OCI-LY1 (cell line): ENCODE results near the gene ME1.
"Not testable (repeated sequence)": the region's sequence is repeated elsewhere in the genome, so short reads cannot be mapped to it uniquely, and the experiment has no call there.

Experiments used
- H2AFZ ChIP-seq: fragments of 200-600 bp; sonication (generic), shearing (Covaris generic); 2 replicates; pipeline ENCODE4 v1.6.0; 2014; ENCODE audit warnings: antibody characterized with exemption, mild to moderate bottlenecking, low read length
- H3F3A ChIP-seq: fragments of 200-600 bp; sonication (generic), shearing (Covaris generic); 2 replicates; pipeline ENCODE4 v1.6.0; 2014; ENCODE audit warnings: mild to moderate bottlenecking, antibody characterized with exemption, low read length, moderate library complexity; ENCODE audit not compliant: insufficient read depth
- H3K27ac ChIP-seq: fragments of 200-600 bp; sonication (generic); 2 replicates; pipeline ENCODE4 v1.5.1; 2014; ENCODE audit warnings: low read length, mixed run types, mild to moderate bottlenecking, low read depth; ENCODE audit not compliant: poor library complexity, severe bottlenecking
- H3K27me3 ChIP-seq: fragments of 200-600 bp; sonication (generic); 2 replicates; pipeline ENCODE4 v1.6.0; 2014; ENCODE audit warnings: antibody characterized with exemption, mild to moderate bottlenecking, low read length, moderate library complexity; ENCODE audit not compliant: insufficient read depth
- H3K36me3 ChIP-seq: fragments of 200-600 bp; sonication (generic); 2 replicates; pipeline ENCODE4 v1.6.1; 2014; ENCODE audit warnings: mild to moderate bottlenecking, antibody characterized with exemption, low read length, moderate library complexity, mixed read lengths; ENCODE audit not compliant: insufficient read depth
- H3K4me1 ChIP-seq: fragments of 200-600 bp; sonication (generic); 2 replicates; pipeline ENCODE4 v1.5.1; 2014; ENCODE audit warnings: mild to moderate bottlenecking, low read length, moderate library complexity; ENCODE audit not compliant: insufficient read depth, severe bottlenecking
- H3K4me2 ChIP-seq: fragments of 200-600 bp; sonication (generic), shearing (Covaris generic); 2 replicates; pipeline ENCODE4 v1.6.1; 2014; ENCODE audit warnings: low read length
- H3K4me3 ChIP-seq: fragments of 200-600 bp; sonication (generic); 2 replicates; pipeline ENCODE4 v1.5.1; 2014; ENCODE audit warnings: low read length, low read depth, mild to moderate bottlenecking, mixed read lengths; ENCODE audit not compliant: poor library complexity, severe bottlenecking
- H3K79me2 ChIP-seq: fragments of 200-600 bp; shearing (Covaris generic); 2 replicates; pipeline ENCODE4 v1.6.1; 2016; ENCODE audit warnings: mixed run types, low read length, mixed read lengths; ENCODE audit not compliant: insufficient read depth
- H3K9ac ChIP-seq: fragments of 200-600 bp; sonication (generic), shearing (Covaris generic); 2 replicates; pipeline ENCODE4 v1.6.1; 2014; ENCODE audit warnings: mild to moderate bottlenecking, low read length, mixed read lengths
- H3K9me2 ChIP-seq: fragments of 200-600 bp; sonication (generic), shearing (Covaris generic); 2 replicates; pipeline ENCODE4 v1.6.1; 2014; ENCODE audit warnings: low read depth, mild to moderate bottlenecking, low read length, mixed read lengths
- H3K9me3 ChIP-seq: fragments of 200-600 bp; shearing (Covaris generic); 2 replicates; pipeline ENCODE4 v1.6.1; 2014; ENCODE audit warnings: low read length, mixed read lengths
- H4K20me1 ChIP-seq: fragments of 200-600 bp; sonication (generic), shearing (Covaris generic); 2 replicates; pipeline ENCODE4 v1.6.0; 2016; ENCODE audit warnings: mild to moderate bottlenecking, low read length; ENCODE audit not compliant: insufficient read depth
- CTCF ChIP-seq: fragments of 200-600 bp; sonication (generic), shearing (Covaris generic); IDR thresholded peaks from 2 replicates; pipeline ENCODE4 v1.5.1; 2017; ENCODE audit warnings: mild to moderate bottlenecking, antibody characterized with exemption, low read length, moderate library complexity, mixed read lengths
- EZH2 ChIP-seq: fragments of 200-600 bp; sonication (generic), shearing (Covaris generic); IDR thresholded peaks from 2 replicates; pipeline ENCODE4 v1.8.0; 2017; ENCODE audit warnings: borderline replicate concordance, mixed run types, mild to moderate bottlenecking, antibody characterized with exemption, low read length, moderate library complexity, mixed read lengths

The ME1 gene

GRCh38 chr6:83292900-83293843 is 137.7 kb downstream of the ME1 start:
- H3F3A ChIP-seq = no peaks in the 10 kb centered on the region
- H3K9me3 ChIP-seq = no peaks in the 10 kb centered on the region
- H2AFZ ChIP-seq = no peak overlapping the region
- TF ChIP-seq CTCF (no peak), EZH2 (no peak)
- no peaks in the 10 kb centered on the region for H3K36me3 ChIP-seq
- no peak overlapping the region for H3K4me3 ChIP-seq
- no peaks in the 10 kb centered on the region for H3K27me3 ChIP-seq
- H3K4me2 ChIP-seq = no peak overlapping the region
- H3K27ac ChIP-seq = no peak overlapping the region
- H3K4me1 ChIP-seq = no peaks in the 10 kb centered on the region
- H3K9me2 ChIP-seq = no peaks in the 10 kb centered on the region
- no peaks in the 10 kb centered on the region for H4K20me1 ChIP-seq
- H3K79me2 ChIP-seq = no peaks in the 10 kb centered on the region
- H3K9ac ChIP-seq = no peak overlapping the region

GRCh38 chr6:83287298-83287697 is 143.6 kb downstream of the ME1 start:
- not testable (repeated sequence) for H3K4me3 ChIP-seq, H3K9ac ChIP-seq, H3K27me3 ChIP-seq, H3K79me2 ChIP-seq, H3K9me3 ChIP-seq, H3F3A ChIP-seq, H3K36me3 ChIP-seq, H2AFZ ChIP-seq, H4K20me1 ChIP-seq, H3K9me2 ChIP-seq, H3K4me1 ChIP-seq, H3K4me2 ChIP-seq, H3K27ac ChIP-seq

GRCh38 chr6:83285917-83286316 is 144.9 kb downstream of the ME1 start:
- H3K9ac ChIP-seq = no peak overlapping the region
- H3K4me3 ChIP-seq = no peak overlapping the region
- H2AFZ ChIP-seq = no peak overlapping the region
- no peaks in the 10 kb centered on the region for H3K27me3 ChIP-seq
- H3K9me3 ChIP-seq = no peaks in the 10 kb centered on the region
- H3K4me2 ChIP-seq = no peak overlapping the region
- no peaks in the 10 kb centered on the region for H3K4me1 ChIP-seq
- H3K79me2 ChIP-seq = no peaks in the 10 kb centered on the region
- no peak for TF ChIP-seq CTCF
- no peak for TF ChIP-seq EZH2
- H3F3A ChIP-seq = no peaks in the 10 kb centered on the region
- H4K20me1 ChIP-seq = no peaks in the 10 kb centered on the region
- no peaks in the 10 kb centered on the region for H3K36me3 ChIP-seq
- no peaks in the 10 kb centered on the region for H3K9me2 ChIP-seq
- no peak overlapping the region for H3K27ac ChIP-seq

GRCh38 chr6:83273596-83273995 is 157.3 kb downstream of the ME1 start:
- Histone ChIP-seq H3K9me3 (no peaks in the 10 kb centered on the region), H4K20me1 (no peaks in the 10 kb centered on the region), H3F3A (no peaks in the 10 kb centered on the region), H3K27ac (no peak overlapping the region), H3K79me2 (no peaks in the 10 kb centered on the region), H3K9ac (no peak overlapping the region), H3K27me3 (no peaks in the 10 kb centered on the region), H3K4me2 (no peak overlapping the region), H3K4me1 (no peaks in the 10 kb centered on the region), H2AFZ (no peak overlapping the region), H3K4me3 (no peak overlapping the region), H3K36me3 (no peaks in the 10 kb centered on the region), H3K9me2 (no peaks in the 10 kb centered on the region)
- TF ChIP-seq EZH2 (no peak), CTCF (no peak)
